GM19328 (cell line): ENCODE data around the gene ORMDL3.
"Not testable (repeated sequence)": the region's sequence is repeated elsewhere in the genome, so short reads cannot be mapped to it uniquely, and the experiment has no call there.

Experiments
- ATAC-seq: cut with Tn5 transposase; IDR thresholded peaks from one replicate; pipeline ENCODE4 v1.9.1; 2021; ENCODE audit warnings: mild to moderate bottlenecking, moderate library complexity; ENCODE audit not compliant: unreplicated experiment

Gene ORMDL3

DNA sequence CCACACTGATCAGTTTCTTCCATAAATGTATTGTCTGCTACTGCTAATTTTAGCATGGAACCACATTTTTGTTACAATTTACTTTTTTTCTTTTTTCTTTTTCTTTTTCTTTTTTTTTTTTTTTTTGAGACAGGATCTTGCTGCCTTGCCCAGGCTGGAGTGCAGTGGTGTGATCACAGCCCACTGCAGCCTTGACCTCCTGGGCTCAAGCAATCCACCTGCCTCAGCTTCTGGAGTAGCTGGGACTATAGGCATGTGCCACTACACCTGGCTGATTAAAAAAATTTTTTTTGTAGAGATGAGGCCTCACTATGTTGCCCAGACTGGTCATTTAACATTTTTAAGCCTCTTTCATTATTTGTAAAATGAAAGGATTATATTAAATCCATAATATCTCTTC is 40.3 kb downstream of the ORMDL3 start:
- ATAC-seq = no peak

DNA sequence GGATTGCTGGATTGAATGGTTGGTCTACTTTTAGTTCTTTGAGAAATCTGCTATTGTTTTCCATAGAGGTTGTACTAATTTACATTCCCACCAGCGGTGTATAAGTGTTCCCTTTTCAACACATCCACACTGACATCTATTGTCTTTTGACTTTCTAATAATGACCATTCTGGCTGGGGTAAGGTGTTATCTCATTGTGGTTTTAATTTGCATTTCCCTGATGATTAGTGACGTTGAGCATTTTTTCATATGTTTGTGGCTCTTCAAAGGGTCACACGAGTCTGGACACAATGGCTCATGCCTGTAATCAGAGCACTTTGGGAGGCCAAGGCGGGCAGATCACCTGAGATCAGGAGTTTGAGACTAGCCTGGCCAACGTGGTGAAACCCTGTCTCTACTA is 41.3 kb downstream of the ORMDL3 start:
- ATAC-seq = not testable (repeated sequence)

DNA sequence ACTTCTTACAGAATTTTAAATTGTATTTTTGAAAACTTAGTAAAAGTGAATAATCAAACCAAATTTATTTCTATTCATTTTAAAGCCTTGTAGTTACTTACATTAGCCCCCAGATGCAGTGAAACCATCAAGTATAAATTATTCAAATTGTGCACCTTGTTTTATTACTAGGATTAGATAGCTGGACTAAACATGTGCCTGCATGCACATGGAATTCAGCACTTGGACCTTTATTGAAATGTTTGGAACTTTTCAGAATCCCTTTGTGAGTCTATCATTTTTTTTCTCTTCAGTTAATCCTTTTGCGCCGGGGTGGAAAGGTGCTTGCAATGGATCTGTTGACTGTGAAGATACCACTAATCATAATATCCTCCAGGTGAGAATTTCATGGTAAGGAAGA is 54.6 kb downstream of the ORMDL3 start:
- no peak for ATAC-seq

GRCh38 chr17:39871801-39872200 is 55.6 kb downstream of the ORMDL3 start:
- ATAC-seq = no peak
